NB4 (cell line): Measurements from ENCODE around the gene ATN1.

Experiments used
- POLR2A ChIP-seq: IDR thresholded peaks from 2 replicates; pipeline ENCODE4 v1.6.1; 2011; ENCODE audit warnings: mild to moderate bottlenecking; ENCODE audit not compliant: insufficient read length; ENCODE audit errors: extremely low read depth
- TF ChIP-seq, protein P1 (sequence below): IDR thresholded peaks from one replicate; pipeline ENCODE4 v1.5.1; 2012; ENCODE audit warnings: low read depth, low read length

DNA sequence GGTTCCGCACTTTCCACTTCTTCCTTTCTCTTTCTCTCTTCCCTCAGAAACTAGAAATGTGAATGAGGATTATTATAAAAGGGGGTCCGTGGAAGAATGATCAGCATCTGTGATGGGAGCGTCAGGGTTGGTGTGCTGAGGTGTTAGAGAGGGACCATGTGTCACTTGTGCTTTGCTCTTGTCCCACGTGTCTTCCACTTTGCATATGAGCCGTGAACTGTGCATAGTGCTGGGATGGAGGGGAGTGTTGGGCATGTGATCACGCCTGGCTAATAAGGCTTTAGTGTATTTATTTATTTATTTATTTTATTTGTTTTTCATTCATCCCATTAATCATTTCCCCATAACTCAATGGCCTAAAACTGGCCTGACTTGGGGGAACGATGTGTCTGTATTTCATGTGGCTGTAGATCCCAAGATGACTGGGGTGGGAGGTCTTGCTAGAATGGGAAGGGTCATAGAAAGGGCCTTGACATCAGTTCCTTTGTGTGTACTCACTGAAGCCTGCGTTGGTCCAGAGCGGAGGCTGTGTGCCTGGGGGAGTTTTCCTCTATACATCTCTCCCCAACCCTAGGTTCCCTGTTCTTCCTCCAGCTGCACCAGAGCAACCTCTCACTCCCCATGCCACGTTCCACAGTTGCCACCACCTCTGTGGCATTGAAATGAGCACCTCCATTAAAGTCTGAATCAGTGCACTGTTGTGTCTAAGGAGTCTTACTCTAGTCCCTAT, 4.6 kb upstream of the ATN1 start:
- TF ChIP-seq, protein P1, sequence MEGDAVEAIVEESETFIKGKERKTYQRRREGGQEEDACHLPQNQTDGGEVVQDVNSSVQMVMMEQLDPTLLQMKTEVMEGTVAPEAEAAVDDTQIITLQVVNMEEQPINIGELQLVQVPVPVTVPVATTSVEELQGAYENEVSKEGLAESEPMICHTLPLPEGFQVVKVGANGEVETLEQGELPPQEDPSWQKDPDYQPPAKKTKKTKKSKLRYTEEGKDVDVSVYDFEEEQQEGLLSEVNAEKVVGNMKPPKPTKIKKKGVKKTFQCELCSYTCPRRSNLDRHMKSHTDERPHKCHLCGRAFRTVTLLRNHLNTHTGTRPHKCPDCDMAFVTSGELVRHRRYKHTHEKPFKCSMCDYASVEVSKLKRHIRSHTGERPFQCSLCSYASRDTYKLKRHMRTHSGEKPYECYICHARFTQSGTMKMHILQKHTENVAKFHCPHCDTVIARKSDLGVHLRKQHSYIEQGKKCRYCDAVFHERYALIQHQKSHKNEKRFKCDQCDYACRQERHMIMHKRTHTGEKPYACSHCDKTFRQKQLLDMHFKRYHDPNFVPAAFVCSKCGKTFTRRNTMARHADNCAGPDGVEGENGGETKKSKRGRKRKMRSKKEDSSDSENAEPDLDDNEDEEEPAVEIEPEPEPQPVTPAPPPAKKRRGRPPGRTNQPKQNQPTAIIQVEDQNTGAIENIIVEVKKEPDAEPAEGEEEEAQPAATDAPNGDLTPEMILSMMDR, result no peak
- TF ChIP-seq POLR2A, result no peak
